RWPE2 (cell line): ENCODE results near the gene CDKN2B-AS1.

Experiments used
- ATAC-seq: fragments of 200-7000 bp; cut with Tn5 transposase; 3 replicates; pipeline ENCODE4 v1.9.1; 2021; ENCODE audit warnings: low read depth
- DNase-seq: peaks from one replicate; pipeline ENCODE4 v3.0.0-alpha.2; 2020; ENCODE audit warnings: low spot score
- H3K27ac ChIP-seq: fragments of 450-650 bp; 2 replicates; pipeline ENCODE4 v1.5.1; 2017; ENCODE audit warnings: mild to moderate bottlenecking; ENCODE audit not compliant: poor library complexity, severe bottlenecking
- H3K27me3 ChIP-seq: fragments of 250-450 bp; sonication (Bioruptor Pico); 2 replicates; pipeline ENCODE4 v1.5.1; 2021; ENCODE audit warnings: mild to moderate bottlenecking, moderate library complexity; ENCODE audit not compliant: insufficient read depth, poor library complexity, severe bottlenecking
- H3K36me3 ChIP-seq: fragments of 250-450 bp; sonication (Bioruptor Pico); 2 replicates; pipeline ENCODE4 v1.5.1; 2020; ENCODE audit warnings: low read depth, mild to moderate bottlenecking, moderate library complexity
- H3K4me1 ChIP-seq: fragments of 250-450 bp; sonication (Bioruptor Pico); 2 replicates; pipeline ENCODE4 v1.5.1; 2021; ENCODE audit warnings: mild to moderate bottlenecking, moderate library complexity; ENCODE audit not compliant: insufficient read depth, poor library complexity, severe bottlenecking
- H3K4me3 ChIP-seq: fragments of 250-450 bp; sonication (Bioruptor Pico); 2 replicates; pipeline ENCODE4 v1.5.1; 2021; ENCODE audit warnings: mild to moderate bottlenecking, moderate library complexity; ENCODE audit not compliant: severe bottlenecking
- H3K9me3 ChIP-seq: fragments of 250-450 bp; sonication (Bioruptor Pico); 2 replicates; pipeline ENCODE4 v1.5.1; 2021; ENCODE audit warnings: mild to moderate bottlenecking, moderate library complexity; ENCODE audit not compliant: severe bottlenecking
- TF ChIP-seq, protein P1 (sequence below): fragments of 450-650 bp; IDR thresholded peaks from one replicate; pipeline ENCODE4 v1.5.1; 2017; ENCODE audit warnings: mild to moderate bottlenecking, moderate library complexity; ENCODE audit not compliant: poor library complexity, severe bottlenecking

CDKN2B-AS1 gene

DNA sequence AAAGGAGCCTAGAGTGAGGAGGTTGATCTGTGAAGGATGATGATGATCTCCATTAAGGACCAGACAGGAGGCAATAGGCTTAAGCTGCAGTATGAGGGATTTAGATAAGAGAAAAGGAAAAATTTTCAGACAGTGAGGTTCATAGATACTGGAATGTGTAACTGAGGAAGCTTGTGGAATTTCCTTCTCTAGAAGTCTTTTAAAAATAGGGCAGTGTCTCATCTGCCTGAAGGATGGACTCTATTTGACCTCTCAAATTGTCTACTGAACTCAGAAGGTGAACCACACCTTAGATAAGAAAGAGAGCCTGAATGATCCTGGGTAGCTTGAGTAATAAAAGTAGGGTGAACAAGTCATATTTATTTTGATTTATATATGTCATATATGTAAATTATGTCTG lies 162.7 kb downstream of the CDKN2B-AS1 start:
- peaks cover 45% of the 10 kb centered on the region for H3K4me1 ChIP-seq
- DNase-seq: no peak
- H3K4me3 ChIP-seq: no peak overlapping the region
- TF ChIP-seq, protein P1, sequence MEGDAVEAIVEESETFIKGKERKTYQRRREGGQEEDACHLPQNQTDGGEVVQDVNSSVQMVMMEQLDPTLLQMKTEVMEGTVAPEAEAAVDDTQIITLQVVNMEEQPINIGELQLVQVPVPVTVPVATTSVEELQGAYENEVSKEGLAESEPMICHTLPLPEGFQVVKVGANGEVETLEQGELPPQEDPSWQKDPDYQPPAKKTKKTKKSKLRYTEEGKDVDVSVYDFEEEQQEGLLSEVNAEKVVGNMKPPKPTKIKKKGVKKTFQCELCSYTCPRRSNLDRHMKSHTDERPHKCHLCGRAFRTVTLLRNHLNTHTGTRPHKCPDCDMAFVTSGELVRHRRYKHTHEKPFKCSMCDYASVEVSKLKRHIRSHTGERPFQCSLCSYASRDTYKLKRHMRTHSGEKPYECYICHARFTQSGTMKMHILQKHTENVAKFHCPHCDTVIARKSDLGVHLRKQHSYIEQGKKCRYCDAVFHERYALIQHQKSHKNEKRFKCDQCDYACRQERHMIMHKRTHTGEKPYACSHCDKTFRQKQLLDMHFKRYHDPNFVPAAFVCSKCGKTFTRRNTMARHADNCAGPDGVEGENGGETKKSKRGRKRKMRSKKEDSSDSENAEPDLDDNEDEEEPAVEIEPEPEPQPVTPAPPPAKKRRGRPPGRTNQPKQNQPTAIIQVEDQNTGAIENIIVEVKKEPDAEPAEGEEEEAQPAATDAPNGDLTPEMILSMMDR: no peak
- ATAC-seq: no peak
- peak overlapping the region; percentile 92 for H3K27ac ChIP-seq
- H3K36me3 ChIP-seq: no peaks in the 10 kb centered on the region
- no peaks in the 10 kb centered on the region for H3K9me3 ChIP-seq
- H3K27me3 ChIP-seq: no peaks in the 10 kb centered on the region

DNA sequence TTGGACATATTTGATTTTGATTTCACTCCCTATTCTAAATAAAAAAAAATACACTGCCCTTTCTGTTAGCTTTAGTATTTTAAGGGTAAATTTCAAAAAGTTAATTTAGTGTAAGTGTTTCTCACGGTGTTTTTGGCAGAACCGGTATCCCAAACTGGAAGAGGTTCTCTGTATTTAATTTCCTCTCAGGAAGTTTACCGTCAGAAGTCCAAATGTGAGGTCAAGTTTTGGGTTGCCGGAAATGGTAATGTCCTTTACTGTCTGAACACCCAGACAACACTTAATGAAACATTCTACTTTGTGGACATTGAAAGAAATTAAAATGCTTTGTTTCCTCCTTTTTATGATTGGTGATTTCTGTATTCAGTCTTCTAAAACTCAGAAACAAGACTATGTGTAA lies 163.2 kb downstream of the CDKN2B-AS1 start:
- Histone ChIP-seq H3K4me3 (no peak overlapping the region), H3K9me3 (no peaks in the 10 kb centered on the region), H3K4me1 (peaks cover 42% of the 10 kb centered on the region), H3K27ac (peak overlapping the region; percentile 92), H3K36me3 (no peaks in the 10 kb centered on the region), H3K27me3 (no peaks in the 10 kb centered on the region)
- ATAC-seq (no peak), DNase-seq (no peak)
- TF ChIP-seq, protein P1: no peak

DNA sequence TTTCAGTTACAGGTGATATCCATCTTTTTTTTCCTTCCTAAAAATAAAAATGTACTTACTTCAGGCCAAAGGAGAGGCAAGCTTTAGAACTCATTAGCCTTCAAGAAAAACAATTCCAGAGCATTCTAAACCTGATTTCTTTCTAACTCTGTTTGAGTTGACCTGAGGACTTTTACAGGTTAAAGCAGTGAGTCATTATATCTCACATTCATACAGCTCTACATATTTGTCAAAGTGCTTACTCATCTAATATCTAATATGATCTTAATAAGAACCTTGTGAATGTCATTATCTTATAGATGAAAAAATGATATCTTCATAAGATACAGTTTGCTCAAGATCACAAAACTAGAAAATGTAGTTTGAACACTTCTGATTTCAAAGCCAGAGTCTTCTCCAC lies 163.7 kb downstream of the CDKN2B-AS1 start:
- H3K4me1 ChIP-seq: peaks cover 39% of the 10 kb centered on the region
- H3K36me3 ChIP-seq: no peaks in the 10 kb centered on the region
- DNase-seq (no peak), ATAC-seq (peak; percentile 84)
- TF ChIP-seq, protein P1: no peak
- H3K9me3 ChIP-seq: no peaks in the 10 kb centered on the region
- peak overlapping the region; percentile 92 for H3K27ac ChIP-seq
- no peak overlapping the region for H3K4me3 ChIP-seq
- H3K27me3 ChIP-seq: no peaks in the 10 kb centered on the region

DNA sequence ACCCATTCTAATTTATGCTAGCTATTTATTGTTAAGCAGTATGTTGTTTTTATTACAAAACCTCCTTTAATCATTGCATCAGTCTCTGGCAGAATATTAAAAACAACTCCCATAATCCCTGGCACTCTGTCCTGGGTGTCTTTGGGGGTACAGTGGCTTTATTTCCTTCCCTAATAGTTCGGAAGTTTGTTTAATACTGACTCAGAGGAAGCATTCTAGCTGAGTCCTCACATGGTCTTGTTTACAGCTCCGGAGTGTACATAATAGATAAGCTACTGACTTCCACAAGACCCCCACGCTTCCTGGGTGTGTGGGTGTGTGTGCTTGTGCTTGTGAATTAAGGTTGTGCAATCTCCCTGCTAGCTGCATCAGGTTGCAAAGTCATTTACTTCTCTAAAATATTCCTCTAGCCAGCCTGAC lies 164.3 kb downstream of the CDKN2B-AS1 start:
- peaks cover 42% of the 10 kb centered on the region for H3K4me1 ChIP-seq
- H3K27ac ChIP-seq: peak overlapping the region; percentile 92
- H3K27me3 ChIP-seq: no peaks in the 10 kb centered on the region
- DNase-seq (no peak), ATAC-seq (peak; percentile 88)
- no peaks in the 10 kb centered on the region for H3K36me3 ChIP-seq
- H3K9me3 ChIP-seq: no peaks in the 10 kb centered on the region
- TF ChIP-seq, protein P1: no peak
- H3K4me3 ChIP-seq: no peak overlapping the region

DNA sequence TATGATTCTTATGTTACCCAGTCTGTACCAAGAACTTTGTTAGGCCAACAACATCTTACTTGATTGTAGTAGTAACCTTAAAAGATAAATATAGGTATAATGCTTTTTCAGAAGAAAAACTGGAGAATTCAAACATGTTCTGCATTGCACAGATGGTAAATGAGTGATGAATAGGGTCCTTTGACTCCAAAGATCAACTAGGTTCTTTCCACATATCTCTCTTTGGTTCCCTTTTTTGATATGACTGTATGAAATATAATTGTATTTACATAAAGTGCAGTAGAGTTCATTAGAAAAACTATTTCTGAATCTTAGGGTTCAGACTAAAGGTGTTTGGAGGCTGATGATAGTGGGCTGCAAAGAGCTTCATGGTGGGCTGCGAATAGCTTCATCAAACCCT lies 165.0 kb downstream of the CDKN2B-AS1 start:
- Histone ChIP-seq H3K27ac (peak overlapping the region; percentile 92), H3K36me3 (no peaks in the 10 kb centered on the region), H3K9me3 (no peaks in the 10 kb centered on the region), H3K4me1 (peaks cover 43% of the 10 kb centered on the region), H3K27me3 (no peaks in the 10 kb centered on the region), H3K4me3 (no peak overlapping the region)
- TF ChIP-seq, protein P1: no peak
- DNase-seq (no peak), ATAC-seq (no peak)
